Measurements from ENCODE around the gene BUD23. TPM values are rescaled to one million over a fixed set of nuclear protein-coding genes. Genes with fewer than 3 reads are reported as not detected.

The BUD23 gene
- total RNA-seq, 1 donor from 2014 or later: 56.7 TPM

GRCh38 chr7:73723813-73724212, 40.4 kb downstream of the BUD23 start:
- Mint-ChIP-seq H3K4me3 (ENCODE audit: unreplicated experiment) (no peak overlapping the region), H3K27ac (ENCODE audit: unreplicated experiment) (no peak overlapping the region), H3K36me3 (ENCODE audit: unreplicated experiment) (no peaks in the 10 kb centered on the region), H3K27me3 (ENCODE audit: unreplicated experiment) (peaks cover 2% of the 10 kb centered on the region), H3K9me3 (ENCODE audit: unreplicated experiment) (no peaks in the 10 kb centered on the region), H3K4me1 (ENCODE audit: unreplicated experiment) (peaks cover 24% of the 10 kb centered on the region)
- DNase-seq (ENCODE audit: extremely low spot score, unreplicated experiment): no peak
- TF ChIP-seq CTCF (IDR thresholded peaks at IDR 0.05): no peak

- H3K27ac Mint-ChIP-seq (ENCODE audit: unreplicated experiment): no peak overlapping the region
- no peak for TF ChIP-seq CTCF (IDR thresholded peaks at IDR 0.05)
- peaks cover 2% of the 10 kb centered on the region for H3K27me3 Mint-ChIP-seq (ENCODE audit: unreplicated experiment)
- peaks cover 13% of the 10 kb centered on the region for H3K4me1 Mint-ChIP-seq (ENCODE audit: unreplicated experiment)
- no peaks in the 10 kb centered on the region for H3K9me3 Mint-ChIP-seq (ENCODE audit: unreplicated experiment)
- H3K4me3 Mint-ChIP-seq (ENCODE audit: unreplicated experiment): no peak overlapping the region
- DNase-seq (ENCODE audit: extremely low spot score, unreplicated experiment): no peak
- H3K36me3 Mint-ChIP-seq (ENCODE audit: unreplicated experiment): no peaks in the 10 kb centered on the region
These were observed 42.7 kb downstream of the BUD23 start for GRCh38 chr7:73726083-73726466.

- Mint-ChIP-seq H3K27me3 (ENCODE audit: unreplicated experiment) (peaks cover 2% of the 10 kb centered on the region), H3K36me3 (ENCODE audit: unreplicated experiment) (no peaks in the 10 kb centered on the region), H3K9me3 (ENCODE audit: unreplicated experiment) (no peaks in the 10 kb centered on the region), H3K4me1 (ENCODE audit: unreplicated experiment) (no peaks in the 10 kb centered on the region), H3K4me3 (ENCODE audit: unreplicated experiment) (no peak overlapping the region), H3K27ac (ENCODE audit: unreplicated experiment) (no peak overlapping the region)
- no peak for DNase-seq (ENCODE audit: extremely low spot score, unreplicated experiment)
- no peak for TF ChIP-seq CTCF (IDR thresholded peaks at IDR 0.05)
These were observed 44.6 kb downstream of the BUD23 start for GRCh38 chr7:73727952-73728351.

GRCh38 chr7:73728551-73728950, 45.2 kb downstream of the BUD23 start:
- Mint-ChIP-seq H3K4me1 (ENCODE audit: unreplicated experiment) (no peaks in the 10 kb centered on the region), H3K27me3 (ENCODE audit: unreplicated experiment) (peaks cover 2% of the 10 kb centered on the region), H3K9me3 (ENCODE audit: unreplicated experiment) (no peaks in the 10 kb centered on the region), H3K36me3 (ENCODE audit: unreplicated experiment) (no peaks in the 10 kb centered on the region), H3K27ac (ENCODE audit: unreplicated experiment) (no peak overlapping the region), H3K4me3 (ENCODE audit: unreplicated experiment) (no peak overlapping the region)
- TF ChIP-seq CTCF (IDR thresholded peaks at IDR 0.05): no peak
- DNase-seq (ENCODE audit: extremely low spot score, unreplicated experiment): no peak

- Mint-ChIP-seq H3K27me3 (ENCODE audit: unreplicated experiment) (peaks cover 2% of the 10 kb centered on the region), H3K27ac (ENCODE audit: unreplicated experiment) (no peak overlapping the region), H3K4me1 (ENCODE audit: unreplicated experiment) (peaks cover 8% of the 10 kb centered on the region), H3K9me3 (ENCODE audit: unreplicated experiment) (no peaks in the 10 kb centered on the region), H3K36me3 (ENCODE audit: unreplicated experiment) (no peaks in the 10 kb centered on the region), H3K4me3 (ENCODE audit: unreplicated experiment) (no peak overlapping the region)
- DNase-seq (ENCODE audit: extremely low spot score, unreplicated experiment): no peak
- TF ChIP-seq CTCF (IDR thresholded peaks at IDR 0.05): no peak
These were observed 47.1 kb downstream of the BUD23 start for GRCh38 chr7:73730485-73730884.

Measured in osteocyte (in vitro differentiated cells).